WTC11 (cell line): ENCODE data around the gene SYNC. TPM values are rescaled to one million over a fixed set of nuclear protein-coding genes. Genes with fewer than 3 reads are reported as not detected.
A peak's percentile ranks its signal among the peaks of the same experiment; 100 is the strongest.

Experiments
- ATAC-seq: fragments of 200-7000 bp; cut with Tn5 transposase; 2 replicates; pipeline ENCODE4 v1.10.0; 2021; ENCODE audit warnings: mild to moderate bottlenecking, moderate library complexity
- CTCF ChIA-PET: fragments of 300-600 bp; sonication (Branson Sonifier 250); formaldehyde crosslinking; loops from one replicate; lab custom pipeline; 2021; ENCODE audit warnings: antibody characterized with exemption; lab: Charles Lee
- POLR2A ChIA-PET: fragments of 350-600 bp; sonication (Branson Sonifier 250); formaldehyde crosslinking; loops from one replicate; lab custom pipeline; 2021; ENCODE audit warnings: antibody characterized with exemption; lab: Charles Lee
- DNase-seq: peaks from one replicate; pipeline ENCODE4 v3.0.0; 2021; ENCODE audit warnings: low spot score
- H3K27ac Mint-ChIP-seq: 2 replicates; pipeline ENCODE4 v1.8.0; 2021; ENCODE audit warnings: mixed read lengths
- H3K27me3 Mint-ChIP-seq: 2 replicates; pipeline ENCODE4 v1.8.0; 2021; ENCODE audit warnings: low read depth, mild to moderate bottlenecking, moderate library complexity, mixed read lengths
- H3K36me3 Mint-ChIP-seq: 2 replicates; pipeline ENCODE4 v1.8.0; 2021; ENCODE audit warnings: mixed read lengths
- H3K4me1 Mint-ChIP-seq: 2 replicates; pipeline ENCODE4 v1.8.0; 2022; ENCODE audit warnings: mixed read lengths
- H3K4me3 Mint-ChIP-seq: 2 replicates; pipeline ENCODE4 v1.8.0; 2021; ENCODE audit warnings: mild to moderate bottlenecking, moderate library complexity, mixed read lengths
- H3K9me3 Mint-ChIP-seq: 2 replicates; pipeline ENCODE4 v1.8.0; 2021; ENCODE audit warnings: mixed read lengths
- CREB1 ChIP-seq: sonication (generic); formaldehyde crosslinking; IDR thresholded peaks from 2 replicates; pipeline ENCODE4 v1.8.0; 2023; ENCODE audit warnings: mild to moderate bottlenecking, missing genetic modification reagents
- ELF4 ChIP-seq: sonication (generic); formaldehyde crosslinking; IDR thresholded peaks from 2 replicates; pipeline ENCODE4 v1.8.1; 2022; ENCODE audit warnings: low read depth, mild to moderate bottlenecking, moderate library complexity, missing genetic modification reagents
- ETV6 ChIP-seq: sonication (generic); formaldehyde crosslinking; IDR thresholded peaks from 2 replicates; pipeline ENCODE4 v1.8.1; 2022; ENCODE audit warnings: mild to moderate bottlenecking, missing genetic modification reagents
- HMGA2 ChIP-seq: fragments of 250-450 bp; sonication (Bioruptor Pico); IDR thresholded peaks from 2 replicates; pipeline ENCODE4 v1.4.0; 2021; ENCODE audit warnings: mild to moderate bottlenecking, moderate library complexity
- KAT7 ChIP-seq: sonication (generic); formaldehyde crosslinking; IDR thresholded peaks from 2 replicates; pipeline ENCODE4 v1.8.1; 2023; ENCODE audit warnings: missing genetic modification reagents, mild to moderate bottlenecking, borderline replicate concordance
- NFE2L1 ChIP-seq: sonication (generic); formaldehyde crosslinking; IDR thresholded peaks from 2 replicates; pipeline ENCODE4 v1.8.1; 2023; ENCODE audit warnings: missing genetic modification reagents
- SP1 ChIP-seq: sonication (generic); formaldehyde crosslinking; conservative IDR thresholded peaks from 2 replicates; pipeline ENCODE4 v1.8.1; 2022; ENCODE audit warnings: missing genetic modification reagents
- TEAD1 ChIP-seq: sonication (generic); formaldehyde crosslinking; IDR thresholded peaks from 2 replicates; pipeline ENCODE4 v1.8.0; 2022; ENCODE audit warnings: mild to moderate bottlenecking, missing genetic modification reagents
- ZNF121 ChIP-seq: sonication (generic); formaldehyde crosslinking; IDR thresholded peaks from 2 replicates; pipeline ENCODE4 v1.8.0; 2023; ENCODE audit warnings: missing genetic modification reagents
- ZNF317 ChIP-seq: sonication (generic); formaldehyde crosslinking; IDR thresholded peaks from 2 replicates; pipeline ENCODE4 v1.8.1; 2023; ENCODE audit warnings: low read depth, mild to moderate bottlenecking, moderate library complexity, missing genetic modification reagents, borderline replicate concordance
- ZNF671 ChIP-seq: fragments of 250-450 bp; sonication (Bioruptor Pico); IDR thresholded peaks from 2 replicates; pipeline ENCODE4 v1.8.0; 2021; ENCODE audit warnings: mild to moderate bottlenecking
- total RNA-seq: library from RNA; stranded (reverse); gene quantifications from 3 replicates; pipeline ENCODE4 v1.2.3, GENCODE V29; 2021
- TF ChIP-seq, protein P1 (sequence below): fragments of 250-450 bp; sonication (Bioruptor Pico); IDR thresholded peaks from 2 replicates; pipeline ENCODE4 v2.1.2; 2022; ENCODE audit warnings: mild to moderate bottlenecking, moderate library complexity
- TF ChIP-seq, protein P2 (sequence below): sonication (generic); formaldehyde crosslinking; IDR thresholded peaks from 2 replicates; pipeline ENCODE4 v1.8.0; 2022; ENCODE audit warnings: missing genetic modification reagents
- TF ChIP-seq, protein P3 (sequence below): sonication (generic); formaldehyde crosslinking; IDR thresholded peaks from 2 replicates; pipeline ENCODE4 v1.8.1; 2022; ENCODE audit warnings: low read depth, missing genetic modification reagents, borderline replicate concordance
- TF ChIP-seq, protein P4 (sequence below): sonication (generic); formaldehyde crosslinking; IDR thresholded peaks from 2 replicates; pipeline ENCODE4 v1.8.1; 2022; ENCODE audit warnings: mild to moderate bottlenecking, moderate library complexity, missing genetic modification reagents
- TF ChIP-seq, protein P5 (sequence below): sonication (generic); formaldehyde crosslinking; IDR thresholded peaks from 2 replicates; pipeline ENCODE4 v1.8.0; 2022; ENCODE audit warnings: mild to moderate bottlenecking, missing genetic modification reagents

SYNC gene
- total RNA-seq, 1 experiment from 2014 or later: 0.09 TPM

DNA sequence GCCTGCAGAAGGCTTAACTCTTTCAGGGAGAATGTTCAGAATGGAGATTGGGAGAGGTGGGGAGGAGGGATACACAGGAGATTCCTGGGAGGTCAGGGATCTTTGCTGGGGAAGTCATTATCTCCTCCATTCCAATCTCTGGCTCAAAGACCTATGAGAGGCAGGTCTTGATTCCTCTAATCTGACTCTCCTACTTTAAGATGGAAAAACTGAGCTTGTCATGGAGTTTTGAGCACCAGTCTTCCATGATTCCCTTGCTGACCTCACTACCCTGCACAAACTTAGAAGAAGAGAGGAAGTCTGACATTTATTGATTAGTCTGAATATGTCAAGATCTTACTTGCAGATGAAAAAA is 41.5 kb upstream of the SYNC start:
- H3K4me3 Mint-ChIP-seq: no peak overlapping the region
- ATAC-seq: no peak

DNA sequence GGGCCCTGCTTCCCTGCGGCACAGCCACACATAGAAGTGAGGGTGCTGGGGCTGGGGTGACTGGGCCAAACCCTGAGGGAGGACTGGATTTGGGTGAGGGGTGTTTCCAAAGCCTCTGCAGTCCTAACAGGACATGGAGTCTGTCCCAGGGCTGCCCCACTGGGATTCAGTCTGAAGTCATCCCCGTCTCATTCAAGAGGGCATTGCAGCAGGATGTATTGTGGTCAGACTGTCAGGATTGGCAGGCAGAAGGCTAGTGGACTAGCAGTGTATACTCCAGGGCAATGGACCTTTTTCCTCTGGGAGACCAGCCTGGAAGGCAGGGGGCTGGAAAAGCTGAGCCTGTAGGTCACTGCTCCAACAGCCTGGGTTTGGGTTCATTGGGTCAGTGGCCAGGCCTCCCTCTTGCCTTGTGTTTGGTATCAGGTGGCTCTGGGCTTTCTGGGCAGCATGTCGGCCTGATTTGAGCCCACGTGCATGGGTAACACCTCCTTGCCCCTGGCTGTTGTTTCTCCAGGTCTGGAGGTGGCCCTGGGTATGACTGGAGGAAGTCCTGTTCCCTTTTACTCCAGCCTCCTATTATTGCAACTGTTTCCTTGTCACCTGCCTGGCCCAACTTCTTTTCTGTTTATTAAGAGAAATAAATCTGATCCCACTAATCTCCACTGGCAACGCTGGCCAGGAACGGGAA is 41.0 kb upstream of the SYNC start:
- Mint-ChIP-seq H3K36me3 (0 out of 2 replicates have a peak, but pooled peaks cover 3% of the 10 kb centered on the region), H3K4me3 (peak overlapping the region; percentile 74; the same call in 1 of the 2 replicates), H3K9me3 (no peaks in the 10 kb centered on the region), H3K27me3 (peaks cover 11% of the 10 kb centered on the region), H3K27ac (no peak overlapping the region), H3K4me1 (peaks cover 30% of the 10 kb centered on the region)
- TF ChIP-seq, protein P1, sequence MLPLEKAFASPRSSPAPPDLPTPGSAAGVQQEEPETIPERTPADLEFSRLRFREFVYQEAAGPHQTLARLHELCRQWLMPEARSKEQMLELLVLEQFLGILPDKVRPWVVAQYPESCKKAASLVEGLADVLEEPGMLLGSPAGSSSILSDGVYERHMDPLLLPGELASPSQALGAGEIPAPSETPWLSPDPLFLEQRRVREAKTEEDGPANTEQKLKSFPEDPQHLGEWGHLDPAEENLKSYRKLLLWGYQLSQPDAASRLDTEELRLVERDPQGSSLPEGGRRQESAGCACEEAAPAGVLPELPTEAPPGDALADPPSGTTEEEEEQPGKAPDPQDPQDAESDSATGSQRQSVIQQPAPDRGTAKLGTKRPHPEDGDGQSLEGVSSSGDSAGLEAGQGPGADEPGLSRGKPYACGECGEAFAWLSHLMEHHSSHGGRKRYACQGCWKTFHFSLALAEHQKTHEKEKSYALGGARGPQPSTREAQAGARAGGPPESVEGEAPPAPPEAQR (CRISPR knock-in tag): no peak
- TF ChIP-seq SP1 (0 out of 2 replicates have a peak, but pooled peaks have one; percentile 15), ZNF317 (CRISPR knock-in tag) (no peak), HMGA2 (CRISPR knock-in tag) (no peak), TEAD1 (0 out of 2 replicates have a peak, but pooled peaks have one; percentile 11)
- TF ChIP-seq, protein P2, sequence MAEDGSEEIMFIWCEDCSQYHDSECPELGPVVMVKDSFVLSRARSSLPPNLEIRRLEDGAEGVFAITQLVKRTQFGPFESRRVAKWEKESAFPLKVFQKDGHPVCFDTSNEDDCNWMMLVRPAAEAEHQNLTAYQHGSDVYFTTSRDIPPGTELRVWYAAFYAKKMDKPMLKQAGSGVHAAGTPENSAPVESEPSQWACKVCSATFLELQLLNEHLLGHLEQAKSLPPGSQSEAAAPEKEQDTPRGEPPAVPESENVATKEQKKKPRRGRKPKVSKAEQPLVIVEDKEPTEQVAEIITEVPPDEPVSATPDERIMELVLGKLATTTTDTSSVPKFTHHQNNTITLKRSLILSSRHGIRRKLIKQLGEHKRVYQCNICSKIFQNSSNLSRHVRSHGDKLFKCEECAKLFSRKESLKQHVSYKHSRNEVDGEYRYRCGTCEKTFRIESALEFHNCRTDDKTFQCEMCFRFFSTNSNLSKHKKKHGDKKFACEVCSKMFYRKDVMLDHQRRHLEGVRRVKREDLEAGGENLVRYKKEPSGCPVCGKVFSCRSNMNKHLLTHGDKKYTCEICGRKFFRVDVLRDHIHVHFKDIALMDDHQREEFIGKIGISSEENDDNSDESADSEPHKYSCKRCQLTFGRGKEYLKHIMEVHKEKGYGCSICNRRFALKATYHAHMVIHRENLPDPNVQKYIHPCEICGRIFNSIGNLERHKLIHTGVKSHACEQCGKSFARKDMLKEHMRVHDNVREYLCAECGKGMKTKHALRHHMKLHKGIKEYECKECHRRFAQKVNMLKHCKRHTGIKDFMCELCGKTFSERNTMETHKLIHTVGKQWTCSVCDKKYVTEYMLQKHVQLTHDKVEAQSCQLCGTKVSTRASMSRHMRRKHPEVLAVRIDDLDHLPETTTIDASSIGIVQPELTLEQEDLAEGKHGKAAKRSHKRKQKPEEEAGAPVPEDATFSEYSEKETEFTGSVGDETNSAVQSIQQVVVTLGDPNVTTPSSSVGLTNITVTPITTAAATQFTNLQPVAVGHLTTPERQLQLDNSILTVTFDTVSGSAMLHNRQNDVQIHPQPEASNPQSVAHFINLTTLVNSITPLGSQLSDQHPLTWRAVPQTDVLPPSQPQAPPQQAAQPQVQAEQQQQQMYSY (CRISPR knock-in tag): peak; percentile 24; the same call in 1 of the 2 replicates
- ATAC-seq: no peak
- POLR2A ChIA-PET: interaction anchor here (2.0 kb wide), 1 partner anchor 10 kb away, joined by 10 read pairs; no protein-coding TSS in a partner anchor
- CTCF ChIA-PET: interaction anchor here (1.1 to 2.3 kb wide), 6 partner anchors 10 to 295 kb away, joined by 3 to 40 read pairs (median 8); no protein-coding TSS in a partner anchor
- DNase-seq: no peak

More for the DNA sequence above, 41.5 kb upstream of the SYNC start:
- DNase-seq: no peak
- TF ChIP-seq, protein P1 (CRISPR knock-in tag): no peak
- TF ChIP-seq ZNF121 (CRISPR knock-in tag) (no peak), ETV6 (CRISPR knock-in tag) (no peak), ELF4 (no peak), NFE2L1 (CRISPR knock-in tag) (no peak), KAT7 (CRISPR knock-in tag) (no peak), ZNF671 (CRISPR knock-in tag) (no peak), CREB1 (no peak)
- TF ChIP-seq, protein P3, sequence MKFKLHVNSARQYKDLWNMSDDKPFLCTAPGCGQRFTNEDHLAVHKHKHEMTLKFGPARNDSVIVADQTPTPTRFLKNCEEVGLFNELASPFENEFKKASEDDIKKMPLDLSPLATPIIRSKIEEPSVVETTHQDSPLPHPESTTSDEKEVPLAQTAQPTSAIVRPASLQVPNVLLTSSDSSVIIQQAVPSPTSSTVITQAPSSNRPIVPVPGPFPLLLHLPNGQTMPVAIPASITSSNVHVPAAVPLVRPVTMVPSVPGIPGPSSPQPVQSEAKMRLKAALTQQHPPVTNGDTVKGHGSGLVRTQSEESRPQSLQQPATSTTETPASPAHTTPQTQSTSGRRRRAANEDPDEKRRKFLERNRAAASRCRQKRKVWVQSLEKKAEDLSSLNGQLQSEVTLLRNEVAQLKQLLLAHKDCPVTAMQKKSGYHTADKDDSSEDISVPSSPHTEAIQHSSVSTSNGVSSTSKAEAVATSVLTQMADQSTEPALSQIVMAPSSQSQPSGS (CRISPR knock-in tag): no peak
- TF ChIP-seq, protein P4, sequence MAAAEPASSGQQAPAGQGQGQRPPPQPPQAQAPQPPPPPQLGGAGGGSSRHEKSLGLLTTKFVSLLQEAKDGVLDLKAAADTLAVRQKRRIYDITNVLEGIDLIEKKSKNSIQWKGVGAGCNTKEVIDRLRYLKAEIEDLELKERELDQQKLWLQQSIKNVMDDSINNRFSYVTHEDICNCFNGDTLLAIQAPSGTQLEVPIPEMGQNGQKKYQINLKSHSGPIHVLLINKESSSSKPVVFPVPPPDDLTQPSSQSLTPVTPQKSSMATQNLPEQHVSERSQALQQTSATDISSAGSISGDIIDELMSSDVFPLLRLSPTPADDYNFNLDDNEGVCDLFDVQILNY: no peak
- TF ChIP-seq, protein P5, sequence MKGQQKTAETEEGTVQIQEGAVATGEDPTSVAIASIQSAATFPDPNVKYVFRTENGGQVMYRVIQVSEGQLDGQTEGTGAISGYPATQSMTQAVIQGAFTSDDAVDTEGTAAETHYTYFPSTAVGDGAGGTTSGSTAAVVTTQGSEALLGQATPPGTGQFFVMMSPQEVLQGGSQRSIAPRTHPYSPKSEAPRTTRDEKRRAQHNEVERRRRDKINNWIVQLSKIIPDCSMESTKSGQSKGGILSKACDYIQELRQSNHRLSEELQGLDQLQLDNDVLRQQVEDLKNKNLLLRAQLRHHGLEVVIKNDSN (CRISPR knock-in tag): no peak
- TF ChIP-seq, all 79 proteins: peak for 0
- Mint-ChIP-seq H3K4me1 (peaks cover 35% of the 10 kb centered on the region), H3K9me3 (no peaks in the 10 kb centered on the region), H3K27me3 (peaks cover 11% of the 10 kb centered on the region), H3K36me3 (0 out of 2 replicates have a peak, but pooled peaks cover 3% of the 10 kb centered on the region), H3K27ac (peak overlapping the region; percentile 29; the same call in 1 of the 2 replicates)
- ChIA-PET CTCF (interaction anchor here (0.5 to 2.2 kb wide), 3 partner anchors 10 to 223 kb away, joined by 3 to 16 read pairs (median 9); no protein-coding TSS in a partner anchor), POLR2A (no interaction called here)
